NCI-H1417 treated with DMSO at 0.1 percent for 48 hours (cell line): ENCODE measurements around the gene SCARF1.

Experiments
- DNase-seq: peaks from one replicate; lab custom pipeline; 2025; lab: John Stamatoyannopoulos, UW

The SCARF1 gene

DNA sequence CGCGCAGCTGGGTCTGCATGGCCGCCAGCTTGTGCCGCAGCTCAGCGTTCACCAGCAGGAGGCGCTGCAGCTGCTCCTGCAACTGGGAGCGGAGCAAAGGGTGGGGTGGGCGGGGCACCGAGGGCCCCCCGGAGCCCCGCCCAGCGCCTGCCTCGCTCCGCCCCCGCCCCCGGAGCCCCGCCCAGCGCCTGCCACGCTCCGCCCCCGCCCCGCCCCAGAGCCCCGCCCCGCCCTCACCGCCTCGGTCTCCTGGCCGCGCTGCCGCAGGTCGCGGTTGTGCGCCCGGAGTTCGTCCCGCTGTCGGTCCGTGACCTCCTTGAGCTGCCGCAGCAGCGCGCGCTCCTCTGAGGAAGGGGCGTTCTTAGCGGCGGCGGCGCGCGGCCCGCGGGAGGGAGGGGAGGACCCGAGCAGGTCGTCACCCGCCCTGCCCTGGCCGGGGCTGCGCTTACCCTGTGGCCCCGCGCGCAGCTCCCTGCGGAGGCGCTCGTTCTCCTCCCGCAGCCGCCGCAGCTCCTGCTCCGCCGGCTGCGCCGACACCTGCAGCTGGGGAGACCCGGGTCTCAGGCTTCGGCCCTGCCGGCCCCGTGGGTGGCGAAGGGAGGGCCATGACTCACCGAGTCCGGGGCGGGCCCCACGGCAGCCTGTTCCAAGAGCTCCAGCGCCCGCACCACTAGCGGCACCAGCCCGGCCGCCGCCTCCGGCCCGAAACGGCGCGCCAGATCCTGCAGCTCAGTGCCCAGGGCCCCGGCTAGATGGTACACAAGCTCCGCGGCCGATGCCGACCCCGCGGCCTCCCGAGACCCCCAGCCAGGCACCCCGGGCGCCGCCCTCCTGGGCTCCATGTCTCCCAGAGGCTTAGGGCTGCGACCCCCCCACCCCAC, 3.7 kb upstream of the SCARF1 start:
- DNase-seq = no peak

DNA sequence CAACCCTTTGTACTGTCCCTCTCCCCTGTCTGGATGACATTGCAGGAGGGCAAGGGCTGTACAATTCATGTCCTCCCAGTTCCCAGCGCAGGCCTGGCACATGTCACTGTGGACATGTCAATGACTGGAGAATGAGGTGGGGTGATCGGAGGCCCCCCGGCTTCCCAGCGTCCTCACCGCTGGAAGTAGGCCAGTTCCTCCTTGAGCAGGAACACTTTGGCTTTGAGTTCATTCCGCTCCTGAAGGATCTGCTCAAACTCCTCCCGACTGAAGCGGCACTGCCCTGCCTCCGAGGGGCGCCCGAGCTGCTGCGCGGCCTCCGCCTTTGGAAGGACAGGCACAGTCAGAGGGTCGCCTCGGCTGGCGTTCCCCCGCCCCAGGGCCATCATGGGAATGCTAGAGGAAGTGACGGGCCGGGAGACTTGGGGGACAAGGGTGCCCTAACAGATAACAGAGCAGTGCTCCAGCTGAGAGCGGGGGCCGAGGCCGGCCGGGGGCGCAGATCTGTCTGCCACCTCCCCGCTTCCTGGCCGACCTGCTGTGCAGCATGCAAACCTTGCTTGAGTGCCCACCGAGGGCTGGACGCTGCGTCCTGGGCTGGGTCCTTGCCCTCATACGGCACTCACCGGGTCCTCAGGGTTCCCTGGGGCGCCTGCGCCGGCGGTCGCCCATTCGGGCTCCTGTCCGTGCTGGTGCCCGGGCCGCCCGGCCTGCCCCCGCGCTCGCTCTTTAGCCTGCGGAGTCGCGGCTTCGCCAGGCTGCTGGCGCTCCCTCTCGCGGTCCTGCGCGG, 2.8 kb upstream of the SCARF1 start:
- DNase-seq = no peak

DNA sequence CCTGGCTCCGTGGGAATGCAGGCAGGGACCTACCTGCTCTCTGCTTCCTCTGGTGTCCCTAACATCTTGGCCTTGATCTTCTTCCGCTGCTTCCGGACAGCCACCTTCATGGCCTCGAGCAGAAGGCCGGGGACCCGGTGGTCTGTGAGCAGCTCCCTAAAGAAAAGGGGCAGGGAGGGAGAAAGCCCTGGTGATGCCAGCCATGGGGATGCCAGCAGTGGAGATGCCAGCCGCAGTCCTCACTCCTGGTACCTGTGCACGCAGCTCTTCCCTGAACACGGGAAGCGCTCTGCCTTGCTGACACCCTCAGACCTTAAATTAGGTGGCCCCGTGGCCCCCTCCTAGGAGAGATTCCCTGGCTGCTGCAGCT, 2.3 kb upstream of the SCARF1 start:
- DNase-seq = no peak

DNA sequence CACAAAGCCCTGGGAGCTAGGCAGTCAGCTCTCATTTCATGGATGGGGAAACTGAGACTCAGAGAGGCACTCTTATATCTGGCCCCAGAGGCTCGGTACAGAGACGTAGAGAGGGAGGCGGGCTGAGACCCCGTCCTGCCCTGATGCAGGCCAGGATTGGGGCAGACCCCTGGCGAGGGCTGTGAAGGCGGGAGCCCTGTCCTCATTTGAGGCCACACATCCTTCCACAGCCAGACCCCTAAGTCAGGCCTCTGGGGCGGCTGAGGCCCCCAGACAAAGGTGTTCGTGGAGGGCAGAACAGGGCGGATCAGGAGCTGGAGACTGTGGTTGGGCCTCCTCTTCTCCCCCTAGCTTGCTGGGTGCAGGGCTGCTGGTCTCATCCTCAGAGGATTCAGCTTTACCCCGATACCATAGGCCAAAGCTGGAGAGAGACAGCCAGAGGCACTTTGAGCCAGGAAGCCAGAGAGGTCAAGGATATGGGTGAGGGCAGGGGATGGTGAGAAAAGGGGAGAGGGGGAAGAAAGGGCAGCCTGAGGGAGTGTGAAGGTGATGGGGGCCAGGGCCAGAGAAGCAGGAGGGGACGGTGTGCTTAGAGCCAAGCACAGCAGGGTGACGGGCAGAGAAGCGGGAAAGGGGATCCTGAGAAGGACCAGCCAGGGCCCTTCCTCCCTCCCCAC, 805 bp upstream of the SCARF1 start:
- DNase-seq = no peak

DNA sequence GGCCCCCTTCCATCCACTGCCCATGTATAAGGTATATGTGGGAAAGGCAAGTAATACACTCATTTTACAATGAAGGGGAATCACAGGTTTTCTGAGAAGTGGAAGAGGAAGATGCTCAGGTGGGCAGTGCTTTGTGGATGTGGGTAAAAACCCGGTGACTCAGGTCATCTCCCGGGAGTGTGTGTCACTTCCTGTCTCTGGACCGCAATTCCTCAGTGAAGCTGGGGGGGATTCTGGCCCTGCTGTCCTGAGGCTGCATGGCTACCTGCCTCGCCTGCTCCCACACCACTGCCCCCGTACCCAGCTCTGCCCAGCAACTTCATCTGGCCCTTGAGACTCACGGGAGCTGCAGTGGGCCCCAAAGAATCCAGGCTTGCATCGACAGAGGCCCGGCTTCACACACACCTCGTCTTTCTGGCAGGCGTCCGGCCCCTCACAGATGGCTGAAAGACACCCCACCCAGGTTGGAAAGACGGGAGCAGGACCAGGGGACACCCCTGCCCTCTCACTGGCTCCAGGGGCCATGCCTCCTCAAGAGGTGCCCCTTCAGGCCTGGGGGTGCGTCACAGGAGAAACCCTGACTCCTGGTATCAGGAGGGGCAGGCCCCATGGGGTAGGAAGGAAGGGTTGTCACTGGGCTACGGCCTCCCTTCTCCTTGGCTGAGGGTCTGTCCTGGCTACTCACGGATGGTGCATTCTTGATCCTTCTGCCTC, 882 bp downstream of the SCARF1 start:
- no peak for DNase-seq

DNA sequence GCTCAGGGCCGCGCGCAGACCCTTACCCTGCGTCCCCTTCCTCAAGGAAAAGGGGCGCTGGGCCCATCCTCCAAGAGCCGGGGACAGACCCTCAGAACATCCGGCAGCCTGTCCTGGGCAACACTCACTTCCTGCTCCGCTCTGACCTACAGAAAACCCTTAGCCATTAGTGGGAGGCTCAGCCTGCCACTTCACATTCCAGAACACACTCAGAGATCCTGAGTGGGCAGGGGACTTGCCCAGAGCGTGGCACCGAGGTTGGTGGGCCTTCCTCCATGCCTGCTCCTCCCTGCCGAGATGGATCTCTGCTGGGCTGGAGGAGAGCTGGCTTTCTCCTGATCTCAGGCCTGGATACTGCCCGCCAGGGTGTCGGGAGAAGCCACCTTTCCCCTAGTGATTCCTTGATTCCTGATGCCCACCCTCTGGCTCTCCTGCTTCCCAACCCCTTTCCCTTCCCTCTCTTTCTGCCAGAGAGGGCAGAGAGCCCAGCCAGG, 1.5 kb downstream of the SCARF1 start:
- DNase-seq = no peak

DNA sequence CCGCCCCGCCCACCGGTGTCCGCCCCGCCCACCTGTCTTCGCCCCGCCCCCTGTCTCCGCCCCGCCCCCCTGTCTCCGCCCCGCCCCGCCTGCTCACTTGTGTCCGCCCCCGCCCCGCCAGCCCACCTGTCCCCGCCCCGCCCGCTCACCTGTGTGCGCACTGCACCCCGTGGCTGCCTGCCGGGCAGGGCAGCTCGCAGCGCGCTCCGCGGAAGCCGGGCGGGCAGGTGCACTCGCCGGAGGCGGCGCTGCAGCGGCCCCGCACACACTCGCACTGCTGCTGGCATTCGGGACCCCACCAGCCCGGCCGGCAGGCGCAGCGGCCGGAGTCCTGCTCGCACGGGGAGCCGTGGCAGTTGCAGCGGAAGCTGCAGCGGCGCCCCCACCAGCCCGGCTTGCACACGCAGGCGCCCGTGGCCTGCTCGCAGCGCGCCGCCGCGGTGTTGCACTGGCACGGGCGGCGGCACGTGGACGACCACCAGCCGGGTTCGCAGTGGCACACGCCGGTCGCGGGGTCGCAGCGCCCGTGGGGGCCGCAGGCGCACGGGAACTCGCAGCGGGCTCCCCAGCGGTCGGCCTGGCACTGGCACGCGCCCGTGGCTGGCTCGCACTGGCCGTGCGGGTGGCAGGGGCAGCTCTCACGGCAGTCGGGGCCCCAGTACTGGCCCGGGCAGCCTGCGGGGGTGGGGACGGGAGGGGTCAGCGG, 2.1 kb downstream of the SCARF1 start:
- DNase-seq = no peak

DNA sequence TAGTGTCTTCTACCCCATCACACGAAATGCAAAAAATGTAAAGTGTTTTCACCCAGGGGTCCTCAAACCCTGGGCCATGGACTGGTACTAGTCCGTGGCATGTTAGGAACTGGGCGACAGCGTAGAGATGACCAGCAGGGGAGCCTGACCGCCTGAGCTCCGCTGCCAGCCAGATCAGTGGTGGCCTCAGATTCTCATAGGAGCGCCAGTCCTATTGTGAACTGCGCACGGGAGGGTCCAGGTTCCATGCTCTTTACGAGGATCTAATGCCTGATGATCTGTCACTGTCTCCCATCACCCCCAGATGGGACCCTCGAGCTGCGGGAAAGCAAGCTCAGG, 4.5 kb downstream of the SCARF1 start:
- no peak for DNase-seq

DNA sequence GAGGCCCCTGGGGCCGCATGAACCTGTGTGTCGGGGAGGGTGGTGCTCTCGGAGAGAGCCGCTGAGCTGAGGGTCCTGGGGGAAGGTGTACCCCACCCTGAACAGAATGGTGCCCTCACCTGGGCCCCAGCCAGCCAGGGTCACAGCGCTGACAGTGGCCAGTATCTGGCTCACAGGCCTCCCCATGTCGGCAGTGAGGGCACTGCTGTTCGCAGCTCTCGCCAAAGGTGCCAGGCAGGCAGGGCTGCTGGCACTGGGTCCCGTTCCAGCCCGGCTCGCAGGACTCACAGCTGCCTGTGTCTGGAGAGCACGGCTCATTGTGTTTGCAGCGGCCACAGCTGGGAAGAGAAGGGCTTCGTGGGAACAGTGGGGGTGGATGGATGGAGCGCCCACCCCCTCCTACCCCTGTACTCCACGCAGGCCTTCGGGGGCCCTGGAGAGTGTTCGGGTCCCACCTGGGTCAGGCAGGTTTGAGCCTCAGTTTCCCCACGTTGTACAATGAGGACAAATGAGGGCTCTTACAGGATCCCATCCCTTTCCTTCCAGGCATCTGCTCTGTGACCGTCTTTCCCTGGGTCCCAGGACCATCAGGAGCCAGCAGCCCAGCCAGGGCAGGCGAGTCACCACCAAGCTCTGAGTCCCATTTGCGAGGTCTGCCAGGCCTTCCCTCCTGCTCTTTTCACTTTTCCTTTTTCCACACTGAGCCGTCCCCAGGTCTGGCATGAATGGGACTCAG, 5.0 kb downstream of the SCARF1 start:
- no peak for DNase-seq

DNA sequence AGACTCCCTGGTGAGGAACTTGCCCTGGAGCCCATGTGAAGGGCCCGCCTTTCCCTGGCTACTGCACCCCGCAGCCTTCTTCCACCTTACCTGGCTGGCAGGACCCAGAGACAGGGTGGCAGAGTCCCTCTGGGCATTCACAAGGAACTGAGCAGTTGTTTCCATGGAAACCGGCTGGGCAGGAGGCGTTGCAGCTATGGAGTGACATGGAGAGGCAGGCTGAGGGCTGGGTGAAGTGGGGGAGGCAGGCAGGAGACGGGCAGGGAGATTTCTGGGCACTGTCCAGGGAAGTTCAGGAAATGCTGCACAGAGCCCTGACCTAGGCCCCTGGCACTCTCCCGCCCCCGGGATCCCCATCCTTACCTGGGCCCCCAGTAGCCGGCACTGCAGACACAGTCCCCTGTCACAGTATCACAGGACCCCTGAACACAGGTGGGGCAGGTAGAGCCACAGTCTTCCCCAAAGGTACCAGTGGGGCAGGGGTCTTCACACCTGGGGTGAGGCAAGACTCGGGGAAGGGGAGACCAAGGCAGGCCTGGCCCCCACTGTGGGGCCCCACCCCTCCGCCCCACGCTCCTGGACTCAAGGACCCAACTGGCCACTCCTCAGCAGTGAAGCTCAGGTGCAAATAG, 5.9 kb downstream of the SCARF1 start:
- DNase-seq = no peak

DNA sequence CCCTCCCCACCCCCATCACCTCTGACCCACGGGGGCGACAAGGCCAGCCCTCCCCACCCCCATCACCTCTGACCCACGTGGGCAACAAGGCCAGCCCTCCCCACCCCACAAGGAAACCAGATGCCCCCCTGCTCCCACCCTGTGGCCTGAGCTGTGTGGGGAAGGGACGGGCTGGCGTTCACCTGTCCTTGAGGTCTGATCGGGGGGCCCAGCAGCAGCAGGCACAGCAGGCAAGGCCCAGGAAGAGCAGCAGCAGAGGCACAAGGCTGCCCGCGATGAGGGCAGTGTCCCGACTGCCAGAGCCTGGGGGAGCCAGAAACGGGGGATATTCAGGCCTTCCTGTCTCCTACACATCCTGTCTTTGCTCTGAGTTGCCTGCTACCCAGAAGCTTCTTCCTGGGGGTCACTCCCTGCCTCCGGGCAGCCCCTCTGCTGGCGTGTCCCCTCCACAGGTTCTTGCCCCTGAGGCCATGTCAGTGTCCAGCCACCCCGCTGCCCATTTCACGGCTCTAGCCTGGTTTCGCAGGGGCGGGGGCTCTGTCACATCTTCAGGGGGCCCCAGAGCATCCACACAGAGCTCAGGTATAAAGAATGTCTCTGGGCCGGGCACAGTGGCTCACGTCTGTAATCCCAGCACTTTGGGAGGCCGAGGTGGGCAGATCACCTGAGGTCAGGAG, 6.8 kb downstream of the SCARF1 start:
- DNase-seq = no peak

DNA sequence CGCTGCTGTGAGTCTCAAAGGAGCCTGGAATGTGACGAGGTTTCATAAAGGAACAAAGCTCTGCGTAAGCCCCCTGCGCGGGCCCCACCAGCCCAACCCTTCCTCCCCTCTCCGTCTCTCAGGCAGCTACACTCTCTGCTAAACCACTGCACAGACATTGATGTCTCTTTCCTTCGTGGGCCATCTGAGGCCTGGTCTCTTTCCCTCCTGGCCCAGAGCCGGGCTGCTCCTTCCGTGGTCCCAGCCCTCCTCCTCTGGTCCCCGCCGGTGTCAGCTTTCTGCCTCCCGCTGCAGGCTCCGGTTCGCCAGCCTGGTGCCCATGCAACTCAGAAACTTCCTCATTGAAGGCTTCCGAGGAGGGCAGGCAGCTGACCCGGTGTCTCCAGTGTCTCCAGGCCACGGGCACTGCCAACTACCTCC, 7.4 kb downstream of the SCARF1 start:
- no peak for DNase-seq

DNA sequence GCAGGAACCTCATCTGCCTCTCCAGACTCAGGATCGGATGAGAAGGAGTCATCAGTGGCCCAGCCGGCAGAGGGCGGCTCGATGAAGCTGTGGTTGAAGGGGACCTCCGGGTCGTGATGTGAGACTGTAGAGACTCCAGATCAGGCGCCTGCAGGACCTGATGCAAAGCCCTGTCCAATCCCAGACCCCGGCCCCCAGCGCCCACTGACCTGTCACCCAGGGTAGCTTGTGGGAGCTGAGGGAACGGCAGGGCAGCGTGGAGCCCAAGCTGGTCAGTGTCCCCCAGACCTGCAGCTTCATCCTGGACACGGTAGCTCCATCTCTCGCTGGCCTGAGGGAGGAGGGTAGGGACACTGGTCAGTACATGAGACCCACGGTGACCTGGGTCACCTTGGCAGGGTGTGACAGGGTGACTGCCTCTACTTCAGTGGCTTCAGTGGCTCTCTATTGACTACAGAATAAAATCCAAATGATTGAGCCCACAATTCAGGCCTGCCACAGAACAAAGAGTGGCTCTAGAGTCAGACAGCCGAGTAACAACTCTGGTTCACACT, 8.7 kb downstream of the SCARF1 start:
- no peak for DNase-seq

DNA sequence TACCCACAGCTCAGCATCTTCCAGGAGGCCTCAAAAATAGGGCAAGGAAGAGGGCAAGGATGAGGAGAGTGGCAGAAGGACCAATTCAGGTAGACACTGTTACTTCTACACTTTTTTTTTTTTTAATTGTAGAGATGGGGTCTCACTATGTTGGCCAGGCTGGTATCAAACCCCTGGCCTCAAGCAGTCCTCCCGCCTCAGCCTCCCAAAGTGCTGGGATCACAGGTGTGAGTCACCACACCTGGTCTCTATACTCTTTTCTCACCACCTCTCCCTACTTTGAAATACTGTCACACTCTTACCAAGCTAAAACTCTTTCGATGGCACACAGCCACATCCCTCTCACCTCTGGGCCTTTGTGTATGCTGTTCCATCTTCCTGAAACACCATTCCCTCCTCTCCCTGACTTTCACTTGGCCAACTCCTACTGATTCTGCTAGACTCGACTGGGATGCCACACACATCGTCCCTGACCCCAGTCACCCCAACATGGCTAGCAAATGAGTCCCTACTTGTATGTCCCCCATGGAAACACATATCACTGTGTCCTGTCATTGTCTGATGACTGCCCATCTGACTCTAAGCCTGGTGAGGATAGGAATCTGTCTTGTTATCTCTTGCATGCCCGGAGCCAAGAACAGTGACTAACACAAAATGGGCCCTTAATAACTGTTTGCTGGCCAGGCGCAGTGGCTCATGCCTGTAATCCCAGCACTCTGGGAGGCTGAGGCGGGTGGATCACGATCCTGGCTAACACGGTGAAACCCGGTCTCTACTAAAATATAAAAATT, 9.7 kb downstream of the SCARF1 start:
- DNase-seq = no peak

DNA sequence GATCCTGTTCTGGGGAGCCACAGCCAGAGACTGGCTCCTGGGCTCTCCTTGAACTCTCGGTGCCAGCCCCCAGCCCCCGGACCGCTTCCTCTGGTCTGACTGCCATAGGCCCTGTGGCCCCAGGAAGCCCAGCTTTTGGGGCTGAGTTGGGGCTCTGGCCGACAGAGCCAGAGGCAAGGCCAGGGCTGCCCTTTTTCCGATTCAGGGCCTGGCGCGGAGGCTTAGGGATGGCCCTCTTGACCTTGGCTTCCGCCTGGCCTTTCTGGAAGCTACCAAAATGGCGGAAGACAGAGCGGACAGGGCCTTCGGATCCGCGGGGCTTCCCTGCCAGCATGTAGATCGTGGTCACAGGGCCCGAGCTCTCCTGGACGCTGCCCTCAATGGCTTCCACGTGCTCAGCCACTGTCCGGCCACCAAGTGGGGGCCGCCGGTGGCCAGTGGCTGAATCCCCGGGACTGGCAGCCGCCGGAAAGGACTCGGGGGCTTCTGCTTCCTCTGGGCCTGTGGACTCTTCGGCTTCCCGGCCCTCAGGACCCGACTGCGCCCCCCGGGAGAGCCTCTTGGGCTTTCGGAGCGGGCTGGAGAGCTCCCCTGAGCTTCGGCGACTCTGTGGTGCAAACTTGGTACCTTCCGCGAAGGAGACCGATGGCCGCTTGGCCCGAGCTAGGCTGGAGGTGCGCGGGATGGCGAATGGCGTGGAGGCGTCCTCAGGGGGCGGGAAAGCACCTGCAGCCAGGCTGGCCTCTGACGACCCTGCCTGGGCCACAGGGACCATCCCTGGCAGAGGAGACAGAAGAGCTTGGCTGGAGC, 10.5 kb downstream of the SCARF1 start:
- no peak for DNase-seq

DNA sequence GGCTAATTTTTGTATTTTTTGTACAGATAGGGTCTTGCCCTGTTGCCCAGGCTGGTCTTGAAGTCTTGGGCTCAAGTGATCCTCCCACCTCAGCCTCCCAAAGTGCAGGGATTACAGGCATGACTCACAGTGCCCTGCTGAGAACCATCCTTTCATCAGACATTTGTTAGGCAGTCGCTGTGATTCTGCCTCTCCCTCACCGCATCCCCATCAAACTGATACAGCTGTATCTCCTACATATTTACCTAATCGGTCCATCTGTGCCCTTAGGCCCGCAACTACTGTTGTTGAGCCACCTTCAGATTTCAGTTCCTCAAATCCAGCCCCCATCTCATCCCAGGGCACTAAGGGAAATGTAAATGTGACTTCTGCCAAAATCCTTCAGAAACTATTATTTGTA, 14.9 kb downstream of the SCARF1 start:
- no peak for DNase-seq

DNA sequence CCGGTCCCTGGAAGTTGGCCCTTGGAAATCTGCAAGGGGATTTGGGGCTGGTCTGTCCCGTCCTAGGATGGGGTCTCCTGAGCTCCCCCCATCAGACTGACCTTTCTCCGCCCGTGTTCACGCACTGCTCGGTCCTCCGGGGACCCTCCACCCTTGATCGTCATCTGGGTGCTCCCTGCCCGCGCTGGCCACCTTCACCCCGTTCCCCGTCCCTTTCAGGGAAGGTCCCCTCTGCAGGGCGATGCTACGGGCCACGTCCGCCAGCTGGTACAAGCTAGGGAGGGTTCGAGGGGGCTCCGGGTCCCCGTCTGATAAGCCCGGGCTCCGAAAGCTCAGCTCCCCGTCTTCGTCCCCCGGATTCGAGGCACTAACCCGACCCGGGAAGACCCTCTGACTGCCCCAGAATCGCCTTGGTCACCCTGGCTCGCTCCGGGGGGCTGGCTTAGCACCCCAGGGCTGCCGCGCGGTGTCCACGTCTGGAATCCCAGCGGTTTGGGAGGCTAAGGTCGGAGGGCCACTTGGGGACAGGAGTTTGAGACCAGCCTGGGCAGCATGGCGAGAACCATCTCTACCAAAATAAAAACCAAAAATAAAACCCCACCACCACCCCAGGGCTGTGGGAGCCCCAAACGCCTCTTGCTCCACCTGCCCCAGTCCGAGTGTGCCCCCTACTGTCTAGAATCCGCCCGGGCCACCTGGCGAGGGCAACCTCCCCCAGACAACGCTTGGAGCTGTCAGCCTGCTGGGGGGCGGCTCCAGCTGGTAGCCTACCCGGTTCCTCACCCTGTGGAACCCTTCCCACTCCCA, 15.8 kb downstream of the SCARF1 start:
- DNase-seq = no peak
